Measurements from ENCODE around the gene ZNF277.

- TF ChIP-seq CTCF (IDR thresholded peaks at IDR 0.05) = no peak
- TF ChIP-seq ZFX (IDR thresholded peaks at IDR 0.05; ENCODE audit: borderline replicate concordance) = no peak
Observed at GRCh38 chr7:112201839-112202238, 4.7 kb upstream of the ZNF277 start.
